Skin of body (tissue), 2 donors: ENCODE measurements around the gene PDHX. TPM values are rescaled to one million over a fixed set of nuclear protein-coding genes. Genes with fewer than 3 reads are reported as not detected.
"Not testable (repeated sequence)": the region's sequence is repeated elsewhere in the genome, so short reads cannot be mapped to it uniquely, and the experiment has no call there.

ENCODE experiments used
- DNase-seq: peaks from one replicate; lab custom pipeline; 2025; lab: John Stamatoyannopoulos, UW
- total RNA-seq: library from RNA; depleted of rRNA; stranded (reverse); fragments of >200 nt; gene quantifications from one replicate; pipeline ENCODE4 v1.2.3, GENCODE V29; 2014

PDHX gene
- 27.9 TPM for total RNA-seq

DNA sequence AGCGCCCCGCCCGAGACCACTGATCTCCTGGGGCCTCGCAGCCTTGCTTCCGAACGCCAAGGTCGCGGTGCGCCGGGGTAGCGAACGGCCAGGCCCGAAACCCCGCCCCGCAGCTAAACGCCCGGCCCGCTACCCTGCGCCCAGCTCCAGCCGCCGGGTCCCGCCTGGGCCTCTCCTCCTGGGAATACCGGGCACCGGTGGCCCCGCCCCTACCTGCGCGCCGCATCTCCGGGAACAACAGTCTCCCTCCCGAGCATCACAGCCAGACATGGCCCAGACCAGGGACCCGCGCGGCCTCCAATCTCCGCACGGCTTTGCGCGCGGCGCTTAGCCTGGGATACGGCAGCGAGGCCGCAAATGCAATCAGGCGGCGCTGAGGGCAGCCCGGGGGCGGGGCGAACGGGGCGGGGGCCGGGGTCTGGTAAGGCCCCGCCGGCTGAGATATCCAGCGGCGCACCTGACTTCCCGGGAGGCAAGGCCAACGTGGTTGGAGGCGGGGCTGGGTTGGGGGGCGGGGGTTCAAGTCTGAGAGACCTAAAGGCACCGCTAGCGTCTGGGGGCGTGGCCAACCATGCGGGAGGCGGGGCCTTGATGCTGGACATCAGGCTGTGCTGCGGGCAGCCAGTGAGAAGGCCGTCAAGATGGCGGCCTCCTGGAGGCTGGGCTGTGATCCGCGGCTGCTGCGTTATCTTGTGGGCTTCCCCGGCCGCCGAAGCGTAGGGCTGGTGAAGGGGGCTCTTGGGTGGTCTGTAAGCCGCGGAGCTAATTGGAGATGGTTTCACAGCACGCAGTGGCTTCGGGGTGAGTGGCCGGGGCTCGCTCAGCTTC is at the start of gene PDHX, which contains the start of gene APIP:
TSS of gene PDHX (plus strand) at position 604 of the 828 bp plus-strand sequence. CDS start at position 642, 38 bp downstream.
TSS of gene APIP (minus strand) at position 365 of the 828 bp plus-strand sequence. CDS start at position 270, 95 bp downstream.
- peak; percentile 92 for DNase-seq

GRCh38 chr11:34869425-34869824 is 47.0 kb upstream of the PDHX start:
- DNase-seq, result no peak

GRCh38 chr11:34870548-34871196 is 45.7 kb upstream of the PDHX start:
- DNase-seq, result no peak

DNA sequence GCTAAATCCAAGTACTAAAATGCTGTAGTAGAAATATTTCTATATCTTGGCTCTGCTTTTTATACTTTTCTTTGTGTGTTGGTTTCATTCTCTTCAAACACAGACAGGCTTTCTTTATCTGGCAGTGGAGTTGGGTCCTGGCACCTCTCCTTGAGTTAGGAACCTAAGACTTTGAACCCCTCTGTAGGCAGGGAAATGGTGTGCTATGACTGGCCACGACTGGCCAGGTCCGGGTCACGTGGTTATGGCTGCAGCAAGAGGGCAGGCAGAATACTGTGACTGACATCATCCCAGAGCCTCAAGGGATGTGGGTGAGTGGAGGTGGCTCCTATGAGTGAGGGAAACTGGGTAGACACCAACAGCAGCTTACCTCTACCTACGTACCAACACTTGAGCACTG is 42.2 kb upstream of the PDHX start:
- DNase-seq, result no peak

DNA sequence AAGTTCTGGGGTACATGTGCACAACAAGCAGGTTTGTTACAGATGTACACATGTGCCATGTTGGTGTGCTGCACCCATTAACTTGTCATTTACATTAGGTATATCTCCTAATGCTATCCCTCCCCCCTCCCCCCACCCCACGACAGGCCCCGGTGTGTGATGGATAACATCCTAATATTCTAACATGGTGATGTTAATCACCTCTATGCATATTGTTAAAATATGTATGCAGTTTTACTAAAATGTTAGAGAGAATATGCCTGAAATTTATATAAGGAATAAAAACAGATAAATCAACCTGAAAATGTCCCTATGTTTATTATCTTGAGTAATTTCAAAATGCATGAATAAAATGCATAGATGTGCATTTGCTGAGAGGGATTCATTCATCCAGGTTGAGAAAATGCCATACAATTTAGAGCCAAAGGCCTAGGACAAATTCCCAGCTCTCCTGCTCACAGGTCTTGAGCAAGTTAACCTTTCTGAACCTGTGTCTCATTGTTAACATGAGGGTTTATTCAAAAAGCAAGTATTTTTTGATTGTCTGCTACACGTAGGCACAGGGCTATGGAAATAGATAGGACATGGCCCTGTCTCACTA is 38.9 kb upstream of the PDHX start:
- DNase-seq, result no peak

GRCh38 chr11:34881900-34882299 is 34.5 kb upstream of the PDHX start:
- DNase-seq, result no peak

DNA sequence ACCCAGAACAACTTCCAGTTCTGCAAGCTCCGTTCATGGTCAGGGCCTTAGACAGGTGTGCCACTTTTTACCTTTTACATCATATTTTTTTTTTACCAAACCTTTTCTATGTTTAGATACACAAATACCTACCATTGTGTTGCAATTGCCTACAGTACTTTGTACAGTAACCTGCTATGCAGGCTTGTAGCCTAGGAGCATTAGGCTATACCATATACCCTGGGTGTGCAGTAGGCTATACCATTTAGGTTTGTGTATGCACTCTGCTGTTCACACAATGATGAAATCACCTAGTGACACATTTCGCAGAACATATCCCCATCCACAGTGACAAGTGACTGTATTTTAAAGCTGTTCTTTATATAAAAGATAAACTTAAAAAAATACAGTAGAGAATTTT is 29.8 kb upstream of the PDHX start:
- DNase-seq, result no peak

DNA sequence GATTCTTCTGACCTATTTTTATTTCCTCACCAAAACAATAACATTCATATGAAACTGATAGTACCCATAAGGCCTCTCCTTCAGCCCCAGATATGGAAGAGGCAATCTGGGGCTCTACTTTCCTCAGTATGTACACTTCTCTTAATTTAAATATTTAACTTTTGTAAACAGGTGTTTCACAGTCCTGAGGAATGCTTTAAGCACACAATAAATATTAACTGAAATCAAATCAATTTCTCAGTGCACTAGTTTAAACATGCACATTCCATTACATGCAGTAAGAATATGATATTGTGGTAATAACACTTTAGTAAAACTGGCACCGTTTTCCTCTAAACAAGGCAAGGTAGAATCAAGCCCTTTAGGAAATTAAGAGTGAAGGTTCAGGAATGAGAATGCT is 29.2 kb upstream of the PDHX start:
- DNase-seq, result no peak

GRCh38 chr11:34890089-34890488 is 26.3 kb upstream of the PDHX start:
- no peak for DNase-seq

GRCh38 chr11:34890812-34891211 is 25.6 kb upstream of the PDHX start:
- DNase-seq, result peak; percentile 26

DNA sequence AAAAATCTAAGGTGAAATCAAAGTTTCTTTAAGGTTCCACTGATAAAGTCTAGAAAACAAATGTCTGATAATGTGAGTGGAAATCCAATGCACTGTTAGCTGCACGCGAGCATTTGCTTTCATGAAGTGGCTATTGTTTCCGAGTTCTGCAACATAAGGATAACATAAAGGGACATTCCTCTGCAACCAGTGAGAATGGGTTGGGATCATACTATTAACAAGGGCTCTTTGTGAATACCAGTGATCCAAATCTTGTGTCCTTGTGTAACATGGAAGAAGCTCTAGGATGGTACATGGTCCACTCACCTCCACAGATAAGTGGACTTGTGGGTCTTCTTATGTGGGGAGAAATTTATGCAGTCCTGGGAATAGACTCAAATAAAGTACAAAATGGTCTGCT is 24.8 kb upstream of the PDHX start:
- DNase-seq, result no peak

DNA sequence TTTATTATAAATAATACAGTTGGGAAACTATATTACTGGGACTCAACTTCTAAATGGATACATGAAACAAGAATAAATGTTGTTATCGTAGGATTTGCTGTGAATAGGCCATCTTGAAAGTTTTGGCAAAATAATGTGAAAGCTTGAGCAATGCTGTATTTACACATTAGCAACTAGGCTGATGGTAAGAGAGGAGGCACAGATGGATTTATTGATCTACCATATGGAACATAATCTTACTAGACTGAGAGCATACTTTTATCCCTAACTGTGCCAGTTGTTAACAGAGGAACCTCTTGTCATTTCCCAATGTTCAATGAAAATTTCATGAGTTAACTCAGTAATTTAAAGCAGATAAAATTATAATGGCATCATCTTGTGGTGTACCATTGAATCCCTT is 23.0 kb upstream of the PDHX start:
- peak; percentile 3 for DNase-seq

- DNase-seq, result not testable (repeated sequence)
Measured at GRCh38 chr11:34896191-34896590, 20.2 kb upstream of the PDHX start.

- DNase-seq, result no peak
Measured at GRCh38 chr11:34897171-34897870, 19.1 kb upstream of the PDHX start.

- no peak for DNase-seq
Measured at GRCh38 chr11:34898474-34898873, 17.9 kb upstream of the PDHX start.

GRCh38 chr11:34899633-34900016 is 16.8 kb upstream of the PDHX start:
- DNase-seq, result no peak

- no peak for DNase-seq
Measured at GRCh38 chr11:34904421-34904955, 11.9 kb upstream of the PDHX start.

DNA sequence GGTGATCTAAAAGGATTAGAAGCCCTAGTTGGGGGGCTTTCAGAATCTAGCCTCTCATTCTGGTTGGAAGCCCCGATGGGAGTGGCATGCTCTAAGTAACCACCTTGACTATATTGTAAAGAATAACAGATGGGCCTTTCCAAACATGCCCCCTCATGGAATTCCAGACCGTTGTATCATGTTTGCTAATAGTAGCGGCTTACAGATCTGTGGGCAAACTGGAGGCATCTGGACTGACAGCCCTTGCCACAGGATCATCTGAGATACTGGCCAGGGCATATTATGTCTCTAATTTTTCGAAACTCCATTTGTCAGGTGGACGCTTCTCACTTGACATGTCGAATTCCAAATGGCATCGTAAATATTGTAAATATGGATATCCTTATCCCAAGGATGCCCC is 10.8 kb upstream of the PDHX start:
- DNase-seq, result no peak

GRCh38 chr11:34907934-34908593 is 8.4 kb upstream of the PDHX start:
- DNase-seq, result no peak

GRCh38 chr11:34909415-34909814 is 7.0 kb upstream of the PDHX start:
- no peak for DNase-seq

DNA sequence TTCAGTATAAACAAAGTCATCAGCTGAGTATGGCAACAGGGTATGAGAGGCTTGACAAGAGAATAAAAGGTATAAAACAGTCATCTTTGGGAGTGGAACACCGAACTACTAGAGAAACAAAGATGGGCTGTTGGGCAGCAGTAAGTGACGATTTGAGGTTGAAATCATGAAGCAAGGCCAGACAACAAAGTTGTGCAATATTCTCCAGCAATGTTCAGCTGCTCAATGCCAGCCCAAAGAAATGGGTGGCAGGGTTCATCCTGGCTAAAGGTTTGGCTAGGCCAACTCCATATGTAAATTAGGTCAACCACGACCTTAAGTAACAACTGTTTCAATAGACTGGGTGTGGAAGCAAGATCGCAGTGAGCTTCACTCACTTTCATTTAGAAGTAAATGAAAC is 6.5 kb upstream of the PDHX start:
- no peak for DNase-seq
